HG02588 (cell line): ENCODE data around the gene GPD2.
A peak's percentile ranks its signal among the peaks of the same experiment; 100 is the strongest.

Experiments
- ATAC-seq: cut with Tn5 transposase; IDR thresholded peaks from one replicate; pipeline ENCODE4 v1.9.1; 2021; ENCODE audit warnings: mild to moderate bottlenecking, moderate library complexity; ENCODE audit not compliant: unreplicated experiment

GPD2 gene

DNA sequence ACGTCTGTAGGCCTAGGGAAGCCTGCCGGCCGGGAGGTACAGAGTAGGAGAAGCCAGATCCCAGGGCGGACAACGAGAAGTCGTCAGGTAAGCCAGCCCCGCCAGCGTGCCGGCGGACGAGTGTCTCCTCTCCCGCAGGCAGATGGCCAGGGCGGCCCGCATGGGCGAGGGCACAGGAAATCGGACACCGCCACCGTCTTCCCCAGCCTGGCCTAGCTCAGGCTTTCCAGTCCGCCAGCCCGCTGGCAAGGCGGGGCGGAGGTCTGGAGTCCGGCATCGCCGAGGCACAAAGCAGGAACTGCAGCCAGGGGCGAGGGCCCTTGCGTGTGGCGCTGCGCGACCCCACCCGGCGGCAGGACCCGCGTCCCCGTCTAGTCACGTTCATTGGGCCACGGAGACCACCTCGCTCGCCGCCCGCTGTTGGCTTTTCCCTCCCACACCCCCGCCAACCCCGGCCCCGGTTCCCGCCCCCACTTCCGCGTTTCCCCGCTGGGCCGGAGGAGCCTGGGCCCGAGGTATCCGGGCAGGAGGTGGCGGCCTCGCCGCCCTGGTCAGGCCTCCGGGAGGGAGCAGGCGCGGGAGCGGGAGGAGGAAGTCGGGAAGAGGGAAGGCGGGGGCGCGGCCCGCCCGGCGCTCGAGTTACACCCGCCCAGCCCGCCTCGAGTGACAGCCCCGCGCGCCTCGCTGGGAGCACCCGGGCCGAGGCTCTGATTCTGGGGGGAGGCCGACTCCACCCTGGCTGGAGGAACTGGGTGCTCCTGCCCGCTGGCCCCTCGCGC, at the start of gene GPD2:
Gene GPD2 (plus strand): TSS at position 662 of the 779 bp plus-strand sequence. CDS start 39,727 bp downstream, outside the sequence.
- peak; percentile 51 for ATAC-seq

GRCh38 chr2:156394033-156394741, 42.0 kb upstream of the GPD2 start:
- ATAC-seq, result no peak

DNA sequence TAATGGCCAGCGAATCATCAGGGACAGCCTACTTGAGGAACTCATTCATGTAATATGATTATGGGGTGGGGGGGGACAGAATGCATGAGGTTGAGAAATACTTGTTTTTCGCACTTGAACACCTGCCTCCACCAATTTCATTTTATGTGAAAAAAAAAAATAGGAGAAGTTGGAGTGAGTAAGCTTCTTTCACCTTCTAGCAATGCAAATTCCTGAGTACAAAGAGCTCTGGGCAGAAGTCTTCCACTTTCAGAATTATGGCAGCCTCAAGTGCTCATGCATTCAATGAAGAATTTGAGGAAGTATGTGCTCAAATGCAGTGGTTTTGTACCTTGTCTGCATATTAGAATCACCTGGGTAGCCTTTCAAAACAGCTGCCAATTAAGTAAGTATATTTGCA, 40.1 kb upstream of the GPD2 start:
- ATAC-seq, result peak; percentile 28

DNA sequence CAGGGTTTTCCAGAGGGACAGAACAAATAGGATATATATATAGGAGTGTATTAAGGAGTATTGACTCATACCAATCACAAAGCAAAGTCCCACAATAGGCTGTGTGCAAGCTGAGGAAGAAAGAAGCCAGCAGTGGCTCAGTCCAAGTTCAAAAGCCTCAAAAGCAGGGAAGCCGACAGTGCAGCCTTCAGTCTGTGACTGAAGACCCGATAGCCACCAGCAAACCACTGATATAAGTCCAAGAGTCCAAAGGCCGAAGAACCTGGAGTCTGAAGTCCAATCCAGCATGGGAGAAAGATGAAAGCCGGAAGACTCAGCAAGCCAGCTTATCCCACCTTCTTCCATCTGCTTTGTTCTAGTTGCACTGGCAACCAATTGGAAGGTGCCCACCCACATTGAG, 39.0 kb upstream of the GPD2 start:
- ATAC-seq, result no peak

DNA sequence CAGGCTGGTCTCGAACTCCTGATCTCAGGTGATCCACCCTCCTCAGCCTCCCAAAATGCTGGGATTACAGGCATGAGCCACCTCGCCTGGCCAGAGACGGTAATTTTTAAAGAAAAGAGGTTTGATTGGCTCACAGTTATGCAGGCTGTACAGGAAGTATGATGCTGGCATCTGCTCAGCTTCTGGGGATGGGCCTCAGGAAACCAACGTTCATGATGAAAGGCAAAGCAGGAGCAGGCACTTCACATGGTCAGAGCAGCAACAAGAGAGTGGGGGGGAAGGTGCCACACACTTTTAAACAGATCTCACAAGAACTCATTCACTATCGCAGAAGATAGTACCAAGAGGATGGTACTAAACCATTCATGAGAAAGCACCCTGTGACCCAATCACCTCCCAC, 38.0 kb upstream of the GPD2 start:
- no peak for ATAC-seq

DNA sequence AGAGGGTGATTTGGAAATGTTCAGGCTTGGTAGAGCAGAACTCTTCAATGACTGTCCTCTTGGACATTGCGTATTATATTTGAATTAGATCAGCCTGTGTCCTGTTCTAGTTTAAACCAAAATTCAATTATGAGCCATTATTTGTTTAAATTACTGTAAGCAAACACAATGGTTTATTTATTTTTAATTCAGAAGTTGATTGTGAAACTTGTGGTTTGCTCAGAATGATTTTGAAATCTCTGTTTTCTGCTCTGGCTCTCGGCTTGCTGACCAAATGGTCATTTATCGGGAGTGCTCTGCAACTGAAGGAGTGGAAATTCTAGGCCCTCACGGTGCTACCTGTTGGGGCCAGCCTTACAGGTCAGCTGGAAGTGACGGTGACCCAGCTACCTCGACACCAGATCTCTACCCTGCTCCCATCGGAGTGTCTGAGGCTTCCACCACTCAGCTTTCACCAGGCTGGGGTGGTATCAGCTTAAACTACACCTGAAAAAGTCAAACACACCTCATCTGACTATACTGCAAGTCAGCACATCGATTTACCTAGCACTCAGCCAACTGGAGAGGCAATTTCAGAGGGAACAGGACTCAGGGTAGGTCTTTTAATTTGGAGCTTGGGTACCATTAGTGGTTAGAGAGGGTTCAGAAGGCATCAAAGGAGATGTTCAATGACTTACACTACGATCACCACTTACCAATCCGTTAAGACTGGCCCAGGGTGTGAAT, 36.8 kb upstream of the GPD2 start:
- ATAC-seq, result no peak

GRCh38 chr2:156399950-156400705, 36.1 kb upstream of the GPD2 start:
- ATAC-seq, result peak; percentile 42

DNA sequence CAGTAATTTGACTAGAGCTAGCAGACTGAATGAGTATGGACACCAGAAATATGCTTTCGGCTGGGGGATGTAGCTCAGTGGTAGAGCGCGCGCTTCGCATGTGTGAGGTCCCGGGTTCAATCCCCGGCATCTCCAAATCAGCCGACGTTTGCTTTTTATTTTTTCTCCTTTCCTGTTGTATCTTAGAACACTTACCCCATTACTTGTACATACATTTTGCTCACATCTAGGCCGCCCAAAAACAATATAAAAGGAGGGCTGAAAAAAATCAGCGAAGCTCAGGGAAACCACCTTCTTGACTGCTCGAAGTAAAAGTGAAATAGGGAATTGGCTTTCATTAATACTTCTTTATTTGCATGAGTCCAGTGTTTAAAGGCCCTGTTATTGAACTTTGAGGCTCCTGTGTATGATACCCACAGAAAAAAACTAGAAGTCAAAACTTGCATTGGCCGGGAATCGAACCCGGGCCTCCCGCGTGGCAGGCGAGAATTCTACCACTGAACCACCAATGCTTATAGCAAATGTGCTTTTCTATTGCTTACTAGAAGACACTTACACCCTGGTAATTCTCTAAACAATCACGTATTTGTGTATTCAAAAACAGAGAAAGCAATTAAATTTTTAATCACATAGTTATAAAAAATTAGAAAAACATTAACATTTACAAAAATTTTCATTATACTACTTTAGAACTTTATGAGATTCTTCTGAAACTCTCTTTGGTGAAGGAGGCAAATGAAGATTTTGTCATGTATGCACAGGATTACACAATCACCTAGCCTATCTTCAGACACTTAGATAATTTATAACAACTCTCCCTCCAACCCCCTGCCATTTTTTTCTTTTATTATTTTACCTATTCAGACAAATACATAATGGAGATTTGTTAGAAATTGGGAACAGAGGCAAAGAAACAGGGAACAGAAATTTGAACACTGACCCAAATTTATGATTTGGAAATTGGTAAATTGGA, 35.2 kb upstream of the GPD2 start:
- ATAC-seq, result peak; percentile 72

DNA sequence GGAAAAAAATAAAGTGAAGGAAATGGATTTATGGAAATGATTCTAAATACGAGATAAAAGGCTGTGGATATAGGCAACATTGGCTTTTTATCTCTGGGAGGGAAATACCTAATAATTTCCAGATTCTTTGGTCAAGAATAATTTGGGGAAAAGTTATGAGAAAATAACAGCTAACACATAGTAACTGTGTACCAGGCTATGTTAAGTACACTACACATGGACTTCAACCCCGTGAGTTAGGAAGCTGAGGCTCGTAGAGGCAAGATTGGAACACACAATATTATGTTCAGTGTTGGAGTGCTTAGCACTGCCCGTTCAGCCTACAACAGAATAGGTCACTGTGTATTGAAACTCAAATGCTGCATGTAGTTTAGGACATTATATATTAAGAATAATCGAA, 34.3 kb upstream of the GPD2 start:
- no peak for ATAC-seq

- ATAC-seq, result no peak
These were observed 30.6 kb upstream of the GPD2 start for GRCh38 chr2:156405586-156405985.

DNA sequence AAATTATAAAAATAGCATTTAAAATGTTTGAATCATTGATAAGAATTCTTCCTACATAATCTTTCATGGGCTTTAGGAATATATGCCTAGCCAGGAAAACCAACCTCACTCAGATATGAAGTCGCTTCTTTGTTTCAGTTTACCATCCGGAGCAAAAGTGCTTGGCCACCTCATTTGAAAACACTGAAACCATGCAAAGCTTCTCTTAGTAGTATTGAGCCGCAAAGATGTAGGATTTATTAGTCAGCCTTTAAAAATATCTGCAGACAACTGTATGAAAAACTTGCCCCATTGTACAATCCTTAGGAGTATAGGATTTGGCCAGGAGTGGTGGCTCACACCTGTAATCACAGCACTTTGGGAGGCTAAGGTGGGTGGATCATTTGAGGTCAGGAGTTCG, 24.3 kb upstream of the GPD2 start:
- ATAC-seq, result no peak

GRCh38 chr2:156421851-156422250, 14.3 kb upstream of the GPD2 start:
- no peak for ATAC-seq

GRCh38 chr2:156423674-156424282, 12.4 kb upstream of the GPD2 start:
- no peak for ATAC-seq

DNA sequence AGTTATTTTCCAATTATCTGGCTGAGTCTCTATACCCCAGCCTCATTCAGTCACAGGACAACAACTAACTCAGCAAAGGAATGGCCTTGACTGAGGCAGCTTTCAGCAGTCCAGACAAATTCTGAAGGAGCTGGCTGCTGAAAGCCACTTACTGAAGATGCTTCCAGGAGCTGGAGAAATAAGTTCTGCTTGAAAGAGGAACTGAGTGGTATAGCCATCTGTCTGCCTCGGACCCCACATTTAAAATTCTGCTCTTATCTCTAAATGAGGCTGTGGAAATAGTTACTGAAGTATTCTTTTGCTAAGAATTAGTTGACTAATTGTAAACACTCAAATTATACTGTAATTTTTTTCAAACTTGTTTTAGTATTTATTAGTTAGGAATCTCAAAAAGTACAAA, 9.1 kb upstream of the GPD2 start:
- no peak for ATAC-seq

- no peak for ATAC-seq
These were observed 7.0 kb upstream of the GPD2 start for GRCh38 chr2:156429211-156429610.

GRCh38 chr2:156430236-156430979, 5.8 kb upstream of the GPD2 start:
- ATAC-seq, result peak; percentile 27

GRCh38 chr2:156430980-156431358, 5.2 kb upstream of the GPD2 start:
- peak; percentile 62 for ATAC-seq

GRCh38 chr2:156434461-156435291, 1.5 kb upstream of the GPD2 start:
- no peak for ATAC-seq
